NCI-H1092 treated with DMSO at 0.1 percent for 48 hours (cell line): ENCODE results near the gene PAGE2.
"Not testable (repeated sequence)": the region's sequence is repeated elsewhere in the genome, so short reads cannot be mapped to it uniquely, and the experiment has no call there.

Source experiments
- DNase-seq: peaks from one replicate; lab custom pipeline; 2025; lab: John Stamatoyannopoulos, UW

The PAGE2 gene, protein sequence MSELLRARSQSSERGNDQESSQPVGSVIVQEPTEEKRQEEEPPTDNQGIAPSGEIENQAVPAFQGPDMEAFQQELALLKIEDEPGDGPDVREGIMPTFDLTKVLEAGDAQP

GRCh38 chrX:55088795-55089489, at the start of gene PAGE2:
PAGE2 (plus strand) TSS chrX:55089018; CDS start chrX:55090021, 1,003 bp downstream.
- DNase-seq, result no peak

- no peak for DNase-seq
Measured at GRCh38 chrX:55039471-55039870, 49.3 kb upstream of the PAGE2 start.

GRCh38 chrX:55041514-55041913, 47.3 kb upstream of the PAGE2 start:
- DNase-seq, result no peak

- DNase-seq, result not testable (repeated sequence)
Measured at GRCh38 chrX:55050599-55050998, 38.2 kb upstream of the PAGE2 start.

DNA sequence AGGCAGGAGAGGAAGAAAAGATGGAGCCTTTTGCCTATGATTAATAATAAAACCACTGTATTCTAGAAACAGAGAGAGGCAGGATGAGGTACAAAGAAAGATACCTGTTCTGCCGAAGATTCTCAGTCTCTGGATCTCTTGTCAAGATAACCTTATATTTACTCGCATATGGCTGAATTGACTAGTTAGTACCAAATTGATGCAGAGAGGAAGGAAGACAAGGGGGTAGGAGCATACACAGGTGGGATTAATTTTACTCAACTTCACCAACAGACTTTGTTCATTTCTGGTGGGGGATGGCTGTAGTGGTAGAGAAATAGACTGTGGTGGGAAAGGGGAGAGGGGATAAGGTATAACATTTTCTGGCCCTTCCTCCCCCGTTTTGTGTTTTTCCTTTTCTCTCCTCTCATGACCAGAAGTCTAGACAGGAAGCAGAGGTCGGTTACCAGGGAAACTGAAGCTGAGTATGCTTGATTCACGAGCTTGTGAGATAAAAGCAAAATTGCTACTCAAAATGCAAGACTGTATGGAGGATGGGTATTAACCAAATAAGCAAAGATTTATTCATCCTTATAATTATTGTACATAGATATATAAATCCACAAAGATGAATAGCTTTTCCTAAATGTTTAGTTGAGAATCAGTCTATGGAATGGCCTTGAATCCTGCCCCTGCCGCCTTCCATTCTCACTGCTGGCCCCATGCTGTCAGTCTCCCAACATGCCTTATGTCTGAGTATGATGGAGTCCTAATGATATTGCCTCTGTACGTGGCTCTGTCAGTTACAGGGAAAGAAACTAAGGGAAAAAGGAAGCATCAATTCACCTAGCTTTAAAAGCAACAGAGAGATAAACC, 31.8 kb upstream of the PAGE2 start:
- peak; percentile 69 for DNase-seq

DNA sequence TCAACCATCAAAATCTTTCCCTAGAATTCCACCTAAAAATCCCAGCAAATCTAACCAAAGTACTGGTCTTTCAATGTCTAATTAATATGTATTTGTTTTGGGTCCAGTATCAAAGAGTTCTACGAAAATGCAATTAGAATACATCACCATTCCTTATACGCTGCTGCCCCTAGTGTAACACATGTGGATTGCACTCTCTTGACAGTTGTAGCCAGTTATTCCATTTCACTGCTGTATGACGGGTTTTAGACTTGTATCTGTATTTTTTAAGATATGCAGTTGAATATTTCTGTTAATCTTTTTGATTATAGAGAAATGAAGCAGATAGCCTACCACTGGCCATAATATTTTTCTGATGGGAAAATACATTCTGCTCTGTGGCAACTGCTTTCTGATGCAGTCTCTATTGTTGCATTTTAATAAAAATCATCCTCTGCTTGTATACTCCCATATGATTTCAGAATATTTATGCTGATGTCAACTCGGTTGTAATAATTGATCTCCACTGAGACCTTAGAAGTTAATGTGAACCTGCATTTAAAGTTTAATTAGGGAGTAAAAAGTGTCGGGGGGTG, 31.1 kb upstream of the PAGE2 start:
- peak; percentile 69 for DNase-seq

DNA sequence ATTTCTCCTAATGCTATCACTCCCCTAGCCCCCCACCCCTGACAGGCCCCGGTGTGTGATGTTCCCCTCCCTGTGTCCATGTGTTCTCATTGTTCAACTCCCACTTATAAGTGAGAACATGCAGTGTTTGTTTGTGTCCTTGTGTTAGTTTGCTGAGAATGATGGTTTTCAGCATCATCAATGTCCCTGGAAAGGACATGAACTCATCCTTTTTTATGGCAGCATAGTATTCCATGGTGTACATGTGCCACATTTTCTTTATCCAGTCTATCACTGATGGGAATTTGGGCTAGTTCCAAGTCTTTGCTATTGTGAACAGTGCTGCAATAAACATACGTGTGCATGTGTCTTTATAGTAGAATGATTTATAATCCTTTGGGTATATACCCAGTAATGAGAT, 21.6 kb upstream of the PAGE2 start:
- DNase-seq, result not testable (repeated sequence)

DNA sequence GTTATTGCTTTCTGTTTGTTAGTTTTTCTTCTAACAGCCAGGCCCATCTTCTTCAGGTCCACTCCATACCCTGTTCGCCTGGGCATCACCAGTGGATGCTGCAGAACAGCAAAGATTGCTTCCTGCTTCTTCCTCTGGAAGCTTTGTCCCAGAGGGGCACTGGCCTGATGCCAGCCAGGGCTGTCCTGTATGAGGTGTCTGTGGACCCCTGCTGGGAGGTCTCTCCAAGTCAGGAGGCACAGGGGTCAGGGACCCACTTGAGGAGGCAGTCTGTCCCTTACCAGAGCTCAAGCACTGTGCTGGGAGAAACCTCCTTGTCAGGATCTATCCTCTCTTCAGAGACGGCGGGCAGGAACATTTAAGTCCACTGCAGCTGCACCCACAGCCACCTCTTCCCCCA, 16.5 kb upstream of the PAGE2 start:
- DNase-seq, result no peak

DNA sequence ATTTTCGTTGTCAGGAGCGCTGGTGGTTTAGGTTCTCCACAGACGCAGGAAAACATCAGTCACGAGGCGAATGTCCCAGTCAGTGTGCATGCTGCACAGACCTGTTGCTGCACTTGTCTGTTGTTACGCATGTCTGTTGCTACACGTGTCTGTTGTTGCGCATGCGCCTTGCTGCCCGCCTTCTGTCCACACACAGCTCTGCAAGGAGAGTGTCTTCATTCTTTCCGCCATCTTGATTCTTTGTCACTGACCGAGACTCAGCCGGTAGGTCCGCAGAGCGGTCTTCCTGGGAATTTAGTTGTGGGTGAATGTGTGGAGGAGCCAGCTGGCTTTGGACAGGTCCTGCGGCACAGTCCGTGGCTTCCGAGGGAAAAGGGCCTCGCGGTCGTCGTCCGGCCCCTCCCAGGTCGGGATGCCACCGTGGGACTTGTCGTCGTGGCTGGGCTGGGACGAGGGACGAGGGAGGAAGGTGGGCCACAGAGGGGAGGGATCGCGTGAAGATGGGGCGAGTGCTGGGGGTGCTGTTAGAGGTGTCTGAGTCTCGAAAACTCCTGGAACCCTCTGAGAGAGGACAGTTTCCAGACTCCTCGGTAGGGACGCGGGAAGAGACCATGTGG, 13.9 kb upstream of the PAGE2 start, which contains the start of gene PAGE2B:
TSS of gene PAGE2B (plus strand) at position 180 of the 617 bp plus-strand sequence. CDS start 1,012 bp downstream, outside the sequence.
- DNase-seq, result no peak

GRCh38 chrX:55098691-55099090, 9.9 kb downstream of the PAGE2 start:
- no peak for DNase-seq

DNA sequence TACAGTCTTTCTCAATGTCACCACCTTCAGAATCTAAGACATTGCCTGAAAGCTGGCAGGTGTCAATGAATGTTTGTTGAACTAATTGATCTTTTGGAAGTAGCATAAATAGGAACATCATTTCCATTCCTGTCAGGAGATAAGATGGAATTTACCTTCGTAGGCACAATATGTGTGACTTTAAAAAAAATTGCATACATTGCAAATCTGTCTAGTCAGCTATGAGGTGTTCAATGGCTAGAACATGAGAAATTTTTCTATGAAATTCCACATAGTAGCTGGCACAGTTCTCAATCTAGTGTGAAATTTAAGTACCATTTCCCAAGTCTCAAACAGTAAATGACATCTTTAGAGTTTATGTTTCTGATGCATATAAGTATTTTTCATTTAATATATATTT, 10.3 kb downstream of the PAGE2 start:
- DNase-seq, result no peak

DNA sequence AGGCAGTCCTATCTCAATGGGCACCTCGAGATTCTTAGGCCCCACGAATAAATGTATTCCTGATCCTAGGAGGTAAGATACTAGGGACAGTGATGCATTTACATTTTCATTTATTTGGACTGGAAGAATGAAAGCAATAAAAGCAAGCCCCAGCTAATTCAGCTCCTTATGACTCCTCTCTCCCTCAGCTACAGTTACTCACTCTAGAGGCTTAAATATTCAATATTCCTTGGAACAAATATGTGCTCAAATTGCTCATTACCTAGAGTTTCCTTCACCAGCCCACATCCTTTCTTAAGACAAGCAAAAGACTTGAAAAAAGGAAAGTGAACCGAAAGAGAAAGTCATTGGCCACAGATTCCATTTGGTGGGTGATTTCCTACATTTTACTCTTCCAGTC, 13.9 kb downstream of the PAGE2 start:
- DNase-seq, result no peak

DNA sequence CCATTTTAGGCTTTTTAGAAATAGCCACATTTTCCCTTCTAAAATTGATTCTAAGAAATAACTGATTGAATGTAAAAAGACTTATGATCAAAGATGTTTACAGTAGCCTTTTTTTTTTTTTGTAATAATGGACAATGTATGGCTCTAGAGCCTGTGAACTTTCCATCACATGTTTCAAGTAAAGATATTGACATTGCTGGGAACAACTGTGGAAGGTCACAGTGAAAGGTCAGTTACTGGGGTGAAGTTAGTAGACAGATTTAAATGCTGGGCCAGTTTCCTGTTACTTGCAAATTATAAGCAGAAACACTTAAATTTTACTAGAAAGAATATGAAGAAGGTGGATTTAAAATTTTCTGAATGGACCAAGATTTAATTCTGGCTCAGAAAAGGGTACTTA, 18.4 kb downstream of the PAGE2 start:
- no peak for DNase-seq

- DNase-seq, result no peak
Measured at GRCh38 chrX:55107911-55108310, 19.1 kb downstream of the PAGE2 start.

DNA sequence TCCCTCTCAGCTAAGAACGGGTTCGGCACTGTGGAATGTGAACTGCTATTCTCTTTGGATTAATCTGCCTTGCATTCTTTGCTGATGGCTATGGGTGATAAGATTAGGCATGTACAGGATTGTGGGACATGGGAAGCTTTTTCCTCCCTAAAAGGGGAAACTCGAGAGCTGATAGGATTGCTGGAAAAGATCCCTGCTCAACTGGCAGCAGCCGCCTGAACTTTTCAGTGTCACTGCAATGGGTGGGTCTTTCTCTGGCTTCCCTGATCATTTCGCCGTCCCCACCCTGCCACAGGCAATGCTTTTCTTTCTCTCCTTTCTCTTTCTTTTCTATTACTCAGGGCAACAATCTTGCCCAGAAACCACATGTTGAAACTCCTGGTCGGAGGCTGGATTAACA, 20.5 kb downstream of the PAGE2 start:
- no peak for DNase-seq

DNA sequence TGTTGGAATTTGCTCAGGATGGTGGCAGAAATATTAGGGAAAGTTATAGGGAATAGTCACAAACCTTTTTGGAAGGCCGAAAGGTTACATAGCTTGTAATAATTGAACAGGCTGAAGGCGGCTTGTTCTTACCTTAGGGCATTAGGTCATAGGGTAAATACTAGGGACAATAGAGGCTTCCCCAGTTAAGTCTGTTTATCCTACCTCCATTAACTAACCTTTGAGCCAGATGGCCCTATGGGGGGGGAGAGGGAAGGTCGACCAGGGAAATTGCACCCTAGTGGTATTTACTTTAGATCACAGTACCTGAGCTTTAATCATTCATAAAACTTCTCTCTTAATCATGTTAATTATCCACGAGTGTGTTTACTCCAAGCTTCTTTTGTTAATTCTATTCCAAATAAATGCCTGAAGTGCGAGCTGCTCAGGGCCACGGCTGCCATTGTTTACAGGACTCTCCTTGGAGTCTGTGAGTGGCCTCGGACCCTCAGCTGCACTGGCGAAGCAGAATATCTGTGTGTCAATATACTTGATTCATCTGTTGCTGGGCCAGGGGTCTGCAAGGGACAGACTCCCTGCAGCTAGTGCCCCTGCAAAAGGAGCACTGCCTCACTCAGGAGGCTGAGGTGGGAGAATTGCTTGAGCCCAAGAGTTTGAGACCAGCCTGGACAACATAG, 22.9 kb downstream of the PAGE2 start:
- DNase-seq, result no peak

DNA sequence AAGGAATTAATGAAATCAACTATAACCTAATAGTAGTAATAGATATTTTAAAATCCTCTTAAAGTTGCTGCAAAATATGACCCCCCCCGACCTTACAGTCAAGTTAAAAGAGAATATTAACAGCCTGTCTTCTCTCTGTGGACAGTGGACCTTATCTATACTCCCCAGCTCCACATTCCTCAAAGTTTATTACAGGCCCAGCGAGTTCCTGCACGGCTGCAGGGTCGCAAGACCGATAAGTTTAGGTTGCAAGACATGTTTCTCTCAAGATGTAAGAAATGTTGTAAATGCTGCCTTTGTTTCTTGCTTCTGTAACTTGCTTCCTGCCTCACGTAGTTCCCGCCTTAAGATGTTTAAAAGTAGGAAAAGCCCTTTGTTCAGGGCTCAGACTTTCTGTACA, 27.8 kb downstream of the PAGE2 start:
- DNase-seq, result not testable (repeated sequence)

- no peak for DNase-seq
Measured at GRCh38 chrX:55118574-55118973, 29.8 kb downstream of the PAGE2 start.

DNA sequence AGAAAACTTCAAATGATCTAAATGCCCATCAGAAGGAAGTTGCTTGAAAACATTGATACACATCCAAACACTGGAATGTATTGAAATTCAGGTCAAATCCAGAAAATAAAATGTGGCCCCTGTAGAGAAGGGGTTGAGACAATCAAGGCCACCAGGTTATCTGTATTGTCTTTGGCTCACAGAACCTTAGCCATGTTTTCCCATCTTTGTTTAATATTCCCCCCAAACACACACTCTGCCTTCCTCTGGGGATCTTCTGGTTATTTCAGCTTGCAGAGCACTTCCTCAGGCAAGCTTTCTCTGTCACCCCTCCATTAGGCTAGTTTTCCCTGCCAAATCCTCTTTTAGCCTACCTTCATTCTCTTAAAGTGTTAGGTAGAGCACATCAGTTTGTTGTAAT, 30.5 kb downstream of the PAGE2 start:
- DNase-seq, result no peak

DNA sequence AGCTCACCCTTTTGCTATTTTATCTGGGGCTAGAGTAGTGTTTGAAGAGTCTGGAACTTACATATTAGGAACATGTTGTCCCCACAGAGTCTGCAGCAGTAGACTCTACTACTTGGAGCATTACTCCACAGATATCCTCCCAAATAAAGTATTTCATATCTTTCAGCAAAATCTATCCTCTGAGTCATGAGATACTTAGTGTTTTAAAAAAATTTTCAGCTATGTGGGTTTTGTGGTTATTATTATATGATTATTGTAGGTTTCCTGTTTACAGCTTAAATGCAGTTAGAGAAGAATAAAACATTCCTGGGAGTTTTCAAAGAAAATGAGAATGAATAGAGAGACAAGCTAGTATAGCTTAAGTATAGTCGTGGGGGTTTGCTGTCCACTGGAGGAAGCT, 30.9 kb downstream of the PAGE2 start:
- DNase-seq, result no peak

GRCh38 chrX:55120761-55121358, 32.0 kb downstream of the PAGE2 start:
- no peak for DNase-seq
